Right ventricle myocardium inferior (tissue), 1 donor: Measurements from ENCODE around the gene IGDCC3. TPM values are rescaled to one million over a fixed set of nuclear protein-coding genes. Genes with fewer than 3 reads are reported as not detected.

ENCODE experiments used
- ATAC-seq: fragments of 200-7000 bp; cut with Tn5 transposase; one replicate; pipeline ENCODE4 v1.9.1; 2020; ENCODE audit warnings: mild to moderate bottlenecking, moderate library complexity
- DNase-seq: peaks from one replicate; pipeline ENCODE4 v3.0.0; 2021; ENCODE audit errors: missing footprints
- intact Hi-C: fragments of 100-400 bp; cut with DNase I; formaldehyde crosslinking; loops from one replicate; pipeline ENCODE4 v1.11.0; 2022
- total RNA-seq: library from RNA; stranded (reverse); fragmentation: NEBNext Ultra II Directional; extraction: Animal tissue kit (Norgen Biotek cat#: 25700); gene quantifications from one replicate; pipeline ENCODE4 v1.2.1, GENCODE V29; 2021
- donor health status: DM: no; HTN: yes; CAD: no; lungs with severe emphysema.

The IGDCC3 gene
- total RNA-seq, 1 donor from 2014 or later: 0.43 TPM

- DNase-seq (peak; percentile 74), ATAC-seq (peak; percentile 75)
- intact Hi-C loops: no loop called here
These were observed 65.3 kb downstream of the IGDCC3 start for GRCh38 chr15:65312400-65312916.

DNA sequence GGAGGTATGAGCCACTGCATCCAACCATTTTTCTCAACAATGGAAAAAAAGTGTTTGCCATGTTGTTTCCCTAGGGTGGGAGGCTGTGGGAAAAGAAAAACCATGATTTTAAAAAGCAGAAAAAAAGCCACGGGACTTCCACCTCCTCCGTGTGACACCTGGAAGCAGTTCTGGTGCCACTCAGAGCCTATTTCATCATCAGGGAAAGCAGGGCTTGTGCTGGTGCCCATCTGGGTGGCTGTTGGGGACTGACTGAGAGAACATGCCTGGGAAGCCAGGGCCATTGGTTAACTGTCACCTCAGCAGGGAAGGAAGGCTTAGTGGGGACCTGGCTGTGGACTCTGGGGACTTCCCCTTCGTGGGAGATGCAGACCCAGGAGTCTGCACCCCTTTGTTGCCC, 66.0 kb downstream of the IGDCC3 start:
- intact Hi-C loops: no loop called here
- DNase-seq (no peak), ATAC-seq (no peak)

GRCh38 chr15:65310431-65311137, 67.2 kb downstream of the IGDCC3 start:
- no peak for ATAC-seq
- DNase-seq: no peak
- intact Hi-C loops: no loop called here

DNA sequence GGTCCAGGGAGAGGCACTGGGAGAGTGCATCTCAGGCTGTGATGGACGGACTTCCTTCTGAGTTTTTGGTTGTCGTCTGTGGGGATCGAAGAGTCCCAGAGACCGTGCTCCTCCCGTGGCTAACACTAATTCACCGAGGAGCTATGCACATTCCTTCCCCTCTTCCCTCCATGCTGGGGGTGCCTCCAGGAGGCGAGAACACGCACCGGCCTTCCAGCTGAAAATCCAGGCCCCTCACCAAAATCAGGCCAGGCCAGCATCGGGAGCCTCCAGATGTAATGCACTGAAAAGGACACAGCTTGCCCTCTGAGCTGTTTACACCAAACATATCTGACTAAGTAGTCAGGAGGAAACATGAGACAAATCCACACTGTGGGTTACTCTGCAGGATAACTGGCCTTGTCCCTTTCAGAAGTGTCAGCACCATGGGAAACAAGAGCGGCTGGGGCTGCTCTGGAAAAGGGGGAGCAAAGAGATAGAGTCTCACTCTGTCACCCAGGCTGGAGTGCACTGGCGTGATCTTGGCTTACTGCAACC, 67.9 kb downstream of the IGDCC3 start:
- DNase-seq (no peak), ATAC-seq (no peak)
- intact Hi-C loops: no loop called here

GRCh38 chr15:65307978-65308377, 69.8 kb downstream of the IGDCC3 start:
- intact Hi-C loops: no loop called here

GRCh38 chr15:65306551-65306950, 71.3 kb downstream of the IGDCC3 start:
- DNase-seq (no peak), ATAC-seq (no peak)
- intact Hi-C loops: no loop called here

More at GRCh38 chr15:65307978-65308377, 69.8 kb downstream of the IGDCC3 start:
- no peak for ATAC-seq
- DNase-seq: no peak

GRCh38 chr15:65305776-65306175, 72.0 kb downstream of the IGDCC3 start:
- no peak for ATAC-seq
- DNase-seq: no peak
- intact Hi-C loops: loop anchor here (2.0 kb wide), 1 partner anchor 121 kb away; the partner anchor contains the start of gene CLPX

- intact Hi-C loops: loop anchor here (2.0 kb wide), 1 partner anchor 120 kb away; the partner anchor contains the start of gene CLPX
- no peak for DNase-seq
- ATAC-seq: peak; percentile 7
These were observed 72.5 kb downstream of the IGDCC3 start for GRCh38 chr15:65305150-65305758.

GRCh38 chr15:65304381-65305149, 73.2 kb downstream of the IGDCC3 start, which contains the start of gene RNU5B-1:
TSS of gene RNU5B-1 (plus strand) at chr15:65304677.
- ATAC-seq (peak; percentile 94), DNase-seq (no peak)
- intact Hi-C loops: loop anchor here (2.0 kb wide), 1 partner anchor 120 kb away; the partner anchor contains the start of gene CLPX

GRCh38 chr15:65303687-65304380, 74.0 kb downstream of the IGDCC3 start:
- peak; percentile 50 for ATAC-seq
- intact Hi-C loops: loop anchor here (2.0 kb wide), 1 partner anchor 119 kb away; the partner anchor contains the start of gene CLPX
- no peak for DNase-seq

DNA sequence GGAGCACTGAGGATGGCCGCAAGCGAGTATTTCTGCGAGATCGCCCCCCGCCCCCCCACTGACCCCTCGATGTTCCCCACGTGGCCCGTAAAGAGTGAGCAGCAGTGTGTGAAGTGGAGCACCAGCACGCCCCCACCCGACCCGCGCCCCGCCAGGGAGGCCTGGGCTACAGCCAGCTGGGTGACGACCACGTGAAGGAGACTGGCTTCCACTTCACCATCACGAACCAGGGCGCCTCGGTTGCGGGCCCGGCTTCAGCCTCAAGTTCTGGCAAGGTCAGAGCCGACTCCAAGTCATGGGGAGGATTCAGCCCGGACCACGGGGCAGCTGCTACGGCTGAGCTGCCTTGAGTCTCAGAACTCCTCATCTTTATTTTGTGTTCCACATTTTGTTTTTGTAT, 75.7 kb downstream of the IGDCC3 start:
- ATAC-seq (no peak), DNase-seq (peak; percentile 32)
- intact Hi-C loops: no loop called here

DNA sequence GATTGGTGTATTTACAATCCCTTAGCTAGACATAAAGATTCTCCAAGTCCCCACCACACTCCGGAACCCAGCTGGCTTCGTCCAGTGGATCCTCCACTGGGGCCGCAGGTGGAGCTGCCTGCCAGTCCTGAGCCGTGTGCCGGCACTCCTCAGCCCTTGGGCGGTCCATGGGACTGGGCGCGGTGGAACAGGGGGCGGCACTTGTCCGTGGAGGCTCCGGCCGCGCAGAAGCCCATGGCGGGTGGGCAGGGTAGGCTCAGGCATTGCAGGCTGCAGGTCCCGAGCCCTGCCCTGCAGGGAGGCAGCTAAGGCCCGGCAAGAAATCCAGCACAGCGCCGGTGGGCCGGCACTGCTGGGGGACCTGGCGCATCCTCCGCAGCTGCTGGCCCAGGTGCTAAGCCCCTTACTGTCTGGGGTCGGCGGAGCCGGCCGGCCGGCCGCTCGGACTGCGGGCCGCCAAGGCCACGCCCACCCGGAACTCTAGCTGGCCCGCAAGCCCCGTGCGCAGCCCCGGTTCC, 76.8 kb downstream of the IGDCC3 start:
- no peak for ATAC-seq
- peak; percentile 61 for DNase-seq
- intact Hi-C loops: no loop called here

DNA sequence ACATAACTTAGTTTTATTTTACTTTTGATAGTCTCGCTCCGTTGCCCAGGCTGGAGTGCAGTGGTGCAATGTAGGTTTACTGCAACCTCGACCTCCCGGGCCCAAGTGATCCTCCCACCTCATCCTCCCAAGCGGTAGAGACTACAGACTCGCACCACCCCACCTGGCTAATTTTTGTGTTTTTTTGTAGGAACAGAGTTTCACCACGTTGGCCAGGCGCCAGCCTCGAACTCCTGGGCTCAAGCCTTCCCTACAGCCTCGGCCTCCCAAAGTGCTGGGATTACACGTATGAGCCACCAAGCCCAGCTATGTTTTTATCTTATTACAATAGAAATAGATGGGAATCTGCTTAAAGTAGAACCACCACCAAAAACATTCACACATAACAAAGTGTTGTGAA, 79.1 kb downstream of the IGDCC3 start:
- intact Hi-C loops: loop anchor here (5.0 kb wide), 1 partner anchor 266 kb away; no protein-coding TSS in a partner anchor
- ATAC-seq (no peak), DNase-seq (no peak)

DNA sequence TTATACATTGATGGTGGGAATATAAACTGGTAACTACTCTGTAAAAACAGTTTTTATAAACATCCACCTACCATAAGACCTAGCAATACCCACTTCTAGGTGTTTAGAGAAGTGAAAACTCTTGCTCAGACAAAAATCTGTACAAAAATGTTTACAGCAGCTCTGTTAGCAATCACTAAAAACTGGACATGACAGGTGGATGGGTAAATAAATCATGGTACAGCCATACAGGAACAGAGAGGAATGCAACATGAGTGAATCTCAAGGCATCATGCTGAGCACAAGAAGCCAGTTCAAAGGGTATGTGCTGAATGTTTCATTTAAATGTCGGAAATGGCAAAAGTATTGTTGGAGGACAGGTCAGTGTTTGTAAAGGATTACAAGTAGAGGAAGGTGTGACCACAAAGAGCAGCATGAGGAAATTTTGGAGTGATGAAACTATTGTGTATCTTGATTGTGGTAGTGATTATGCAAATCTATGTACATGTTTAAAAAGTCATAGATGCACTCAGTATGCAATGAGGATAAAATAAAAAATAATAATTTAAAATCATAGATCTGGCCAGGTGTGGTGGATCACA, 84.8 kb downstream of the IGDCC3 start:
- intact Hi-C loops: no loop called here
- no peak for ATAC-seq
- no peak for DNase-seq

DNA sequence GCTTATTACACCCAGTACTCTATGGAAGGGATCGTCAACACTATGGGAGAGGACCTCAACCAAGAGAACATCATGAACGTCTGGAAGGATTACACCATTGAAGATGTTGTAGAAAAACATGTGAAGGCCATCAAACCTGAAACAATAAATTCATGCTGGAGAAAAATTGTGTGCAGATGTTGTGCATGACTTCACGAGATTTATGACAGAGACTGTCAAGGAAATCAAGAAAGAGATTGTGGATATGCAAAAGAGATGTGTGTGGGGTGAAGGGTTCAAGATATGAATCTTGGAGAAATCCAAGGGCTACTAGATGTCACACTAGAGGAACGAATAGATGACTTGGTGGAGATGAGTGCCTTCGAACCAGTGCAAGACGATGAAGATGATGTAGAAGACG, 87.6 kb downstream of the IGDCC3 start:
- no peak for DNase-seq
- intact Hi-C loops: no loop called here
- no peak for ATAC-seq

GRCh38 chr15:65289261-65289854, 88.4 kb downstream of the IGDCC3 start:
- no peak for ATAC-seq
- intact Hi-C loops: no loop called here
- DNase-seq: no peak

DNA sequence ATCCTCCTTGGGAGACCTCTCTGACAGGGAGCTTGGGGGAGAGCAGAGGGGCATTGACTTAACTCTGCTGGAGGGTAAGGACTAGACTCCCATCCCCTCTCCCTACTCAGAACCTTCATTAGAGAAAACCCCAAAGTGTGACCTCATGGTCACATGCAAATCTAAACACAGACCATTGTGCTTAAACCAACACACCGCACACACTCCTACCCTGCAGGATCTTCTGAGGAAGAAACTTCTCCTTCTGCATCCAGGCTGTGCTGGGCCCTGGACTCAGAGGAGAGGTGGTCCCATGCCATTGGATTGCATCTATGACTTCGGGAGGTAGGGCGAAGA, 90.3 kb downstream of the IGDCC3 start:
- no peak for ATAC-seq
- intact Hi-C loops: no loop called here

More for the DNA sequence above, 90.3 kb downstream of the IGDCC3 start:
- DNase-seq: peak; percentile 35
